GM23338 (cell line): Measurements from ENCODE around the gene SLC49A4. TPM values are rescaled to one million over a fixed set of nuclear protein-coding genes. Genes with fewer than 3 reads are reported as not detected.

ENCODE experiments used
- ATAC-seq: fragments of 200-7000 bp; cut with Tn5 transposase; 3 replicates; pipeline ENCODE4 v1.9.1; 2020
- DNase-seq: peaks from one replicate; pipeline ENCODE4 v3.0.0-alpha.2; 2015; ENCODE audit warnings: low spot score
- H2AFZ ChIP-seq: fragments of 200-600 bp; sonication (generic); 2 replicates; pipeline ENCODE4 v1.8.0; 2016; ENCODE audit warnings: antibody characterized with exemption, mild to moderate bottlenecking, moderate library complexity
- H3F3A ChIP-seq: fragments of 200-600 bp; sonication (generic); replicated peaks from 2 replicates; pipeline ENCODE4 v1.8.0; 2017; ENCODE audit warnings: antibody characterized with exemption, mixed run types, low read depth
- H3K27ac ChIP-seq: fragments of 200-600 bp; sonication (generic); 2 replicates; pipeline ENCODE4 v1.6.1; 2016; ENCODE audit warnings: low read depth
- H3K27me3 ChIP-seq: fragments of 200-600 bp; sonication (generic); 2 replicates; pipeline ENCODE4 v1.8.0; 2016; ENCODE audit warnings: mild to moderate bottlenecking, mixed run types, moderate library complexity; ENCODE audit not compliant: insufficient read depth
- H3K36me3 ChIP-seq: fragments of 200-600 bp; sonication (generic); 2 replicates; pipeline ENCODE4 v1.8.0; 2016; ENCODE audit warnings: mild to moderate bottlenecking; ENCODE audit not compliant: insufficient read depth
- H3K4me1 ChIP-seq: fragments of 200-600 bp; sonication (generic); 2 replicates; pipeline ENCODE4 v1.8.0; 2016; ENCODE audit warnings: mild to moderate bottlenecking, moderate library complexity; ENCODE audit not compliant: insufficient read depth
- H3K4me2 ChIP-seq: fragments of 200-600 bp; sonication (generic); 2 replicates; pipeline ENCODE4 v1.7.1; 2017; ENCODE audit warnings: mixed run types
- H3K4me3 ChIP-seq: fragments of 200-600 bp; sonication (generic); 2 replicates; pipeline ENCODE4 v1.6.1; 2016; ENCODE audit warnings: mixed run types
- H3K79me2 ChIP-seq: fragments of 200-600 bp; sonication (generic); replicated peaks from 2 replicates; pipeline ENCODE4 v1.8.0; 2017; ENCODE audit warnings: mild to moderate bottlenecking; ENCODE audit not compliant: insufficient read depth
- H3K9me2 ChIP-seq: fragments of 200-600 bp; sonication (generic); 2 replicates; pipeline ENCODE4 v1.8.0; 2017; ENCODE audit not compliant: insufficient read depth
- H4K20me1 ChIP-seq: fragments of 200-600 bp; sonication (generic); replicated peaks from 2 replicates; pipeline ENCODE4 v1.8.0; 2017; ENCODE audit warnings: mild to moderate bottlenecking; ENCODE audit not compliant: insufficient read depth
- H3K27ac Mint-ChIP-seq: 2 replicates; pipeline ENCODE4 v1.8.0; 2020; ENCODE audit warnings: inconsistent platforms, mild to moderate bottlenecking, moderate library complexity, mixed read lengths
- H3K27me3 Mint-ChIP-seq: 3 replicates; pipeline ENCODE4 v1.8.0; 2022; ENCODE audit warnings: low read depth, mild to moderate bottlenecking, moderate library complexity, mixed read lengths, inconsistent platforms; ENCODE audit not compliant: insufficient read depth, poor library complexity
- H3K36me3 Mint-ChIP-seq: 3 replicates; pipeline ENCODE4 v1.8.0; 2021; ENCODE audit warnings: low read depth, mild to moderate bottlenecking, inconsistent platforms, moderate library complexity, mixed read lengths
- H3K4me1 Mint-ChIP-seq: 3 replicates; pipeline ENCODE4 v1.8.0; 2020; ENCODE audit warnings: mild to moderate bottlenecking, inconsistent platforms, mixed read lengths
- H3K4me3 Mint-ChIP-seq: 3 replicates; pipeline ENCODE4 v1.8.0; 2021; ENCODE audit warnings: moderate library complexity, mild to moderate bottlenecking, inconsistent platforms, mixed read lengths
- H3K9me3 Mint-ChIP-seq: 3 replicates; pipeline ENCODE4 v1.8.0; 2020; ENCODE audit warnings: moderate library complexity, mild to moderate bottlenecking, inconsistent platforms, mixed read lengths
- CREB1 ChIP-seq: fragments of 250-450 bp; sonication (Bioruptor Pico); IDR thresholded peaks from 2 replicates; pipeline ENCODE4 v1.5.0; 2020; ENCODE audit warnings: low read depth, mild to moderate bottlenecking, moderate library complexity
- CTCF ChIP-seq, 2 experiments: fragments of 200-600 bp in 1 of 2; sonication (generic) in 1 of 2; conservative IDR thresholded peaks; 2 replicates each; pipeline versions ENCODE4 v1.5.1 to v1.6.1; 2016 to 2017; ENCODE audit warnings: antibody characterized with exemption in 2 of 2, low read depth in 2 of 2, mild to moderate bottlenecking in 2 of 2, moderate library complexity in 1 of 2
- ETS1 ChIP-seq: IDR thresholded peaks from 2 replicates; pipeline ENCODE4 v1.6.1; 2016; ENCODE audit warnings: antibody characterized with exemption
- EZH2 ChIP-seq: fragments of 200-600 bp; sonication (generic); IDR thresholded peaks from one replicate; pipeline ENCODE4 v1.8.0; 2017; ENCODE audit warnings: antibody characterized with exemption, mild to moderate bottlenecking, low read depth; ENCODE audit not compliant: unreplicated experiment
- EZH2phosphoT487 ChIP-seq: fragments of 200-600 bp; sonication (generic); IDR thresholded peaks from one replicate; pipeline ENCODE4 v1.8.1; 2018; ENCODE audit warnings: antibody characterized with exemption; ENCODE audit not compliant: unreplicated experiment
- JUNB ChIP-seq: IDR thresholded peaks from one replicate; pipeline ENCODE4 v1.6.1; 2016; ENCODE audit warnings: antibody characterized with exemption; ENCODE audit not compliant: unreplicated experiment
- NANOG ChIP-seq: IDR thresholded peaks from 2 replicates; pipeline ENCODE4 v1.6.1; 2016; ENCODE audit warnings: antibody characterized with exemption, borderline replicate concordance
- POLR2AphosphoS5 ChIP-seq: IDR thresholded peaks from 2 replicates; pipeline ENCODE4 v1.6.1; 2016; ENCODE audit warnings: antibody characterized with exemption, low read depth
- REST ChIP-seq: IDR thresholded peaks from one replicate; pipeline ENCODE4 v1.6.1; 2018; ENCODE audit warnings: antibody characterized with exemption; ENCODE audit not compliant: unreplicated experiment
- STAT1 ChIP-seq: IDR thresholded peaks from one replicate; pipeline ENCODE4 v1.6.1; 2016; ENCODE audit warnings: antibody characterized with exemption; ENCODE audit not compliant: unreplicated experiment
- ZNF114 ChIP-seq: fragments of 250-450 bp; sonication (Bioruptor Pico); IDR thresholded peaks from 2 replicates; pipeline ENCODE4 v1.5.0; 2020; ENCODE audit warnings: mild to moderate bottlenecking, moderate library complexity
- ZNF331 ChIP-seq: fragments of 250-450 bp; sonication (Bioruptor Pico); IDR thresholded peaks from 2 replicates; pipeline ENCODE4 v1.5.0; 2020; ENCODE audit warnings: low read depth, mild to moderate bottlenecking, moderate library complexity
- ZNF462 ChIP-seq: fragments of 250-450 bp; sonication (Bioruptor Pico); IDR thresholded peaks from 2 replicates; pipeline ENCODE4 v1.5.0; 2020; ENCODE audit warnings: mild to moderate bottlenecking, moderate library complexity
- polyA plus RNA-seq: library from polyadenylated mRNA; unstranded; fragments of >200 nt; fragmentation: Nextera tagmentation; extraction: Ambion mirVana; gene quantifications from 2 replicates; pipeline ENCODE4 v1.2.1, GENCODE V29; 2016
- total RNA-seq: library from RNA; depleted of rRNA; stranded (reverse); fragments of >200 nt; shearing (Covaris generic); gene quantifications from 2 replicates; pipeline ENCODE4 v1.2.3, GENCODE V29; 2014

SLC49A4 gene
- total and polyA plus RNA-seq, 2 experiments from 2014 or later: 3.7 to 16.8 TPM

GRCh38 chr3:122777563-122777962 lies 17.3 kb upstream of the SLC49A4 start:
- H3K27ac ChIP-seq: no peak overlapping the region
- Mint-ChIP-seq H3K4me1 (peaks cover 11% of the 10 kb centered on the region; the same call in 2 of the 3 replicates), H3K27ac (peak overlapping the region; percentile 62; the same call in 1 of the 2 replicates), H3K9me3 (peaks cover 15% of the 10 kb centered on the region), H3K4me3 (no peak overlapping the region), H3K27me3 (peaks cover 4% of the 10 kb centered on the region), H3K36me3 (peaks cover 18% of the 10 kb centered on the region)
- H2AFZ ChIP-seq: no peak overlapping the region
- H3K9me2 ChIP-seq: no peaks in the 10 kb centered on the region
- H3K4me3 ChIP-seq: no peak overlapping the region
- H3K4me1 ChIP-seq: 0 out of 2 replicates have a peak, but pooled peaks cover 3% of the 10 kb centered on the region
- no peaks in the 10 kb centered on the region for H4K20me1 ChIP-seq
- peak; percentile 94 for ATAC-seq
- peaks cover 10% of the 10 kb centered on the region for H3K36me3 ChIP-seq
- no peak overlapping the region for H3K4me2 ChIP-seq
- H3K79me2 ChIP-seq: no peaks in the 10 kb centered on the region
- peak; percentile 69 for DNase-seq
- TF ChIP-seq ZNF331 (no peak), REST (no peak), STAT1 (no peak), POLR2AphosphoS5 (no peak), ZNF462 (CRISPR knock-in tag) (no peak), EZH2phosphoT487 (no peak), CTCF (conservative IDR thresholded peaks at IDR 0.05; ENCODE audit: low read depth in 2 of 2) (no peak), ETS1 (no peak), JUNB (no peak), CREB1 (no peak), ZNF114 (CRISPR knock-in tag) (no peak), NANOG (no peak), EZH2 (no peak)
- H3F3A ChIP-seq: no peaks in the 10 kb centered on the region
- no peaks in the 10 kb centered on the region for H3K27me3 ChIP-seq
